CD4-positive, alpha-beta T cell (primary cell): ENCODE measurements around the gene FGF9. TPM values are rescaled to one million over a fixed set of nuclear protein-coding genes. Genes with fewer than 3 reads are reported as not detected.

Experiments
- ATAC-seq: fragments of 200-7000 bp; cut with Tn5 transposase; one replicate; pipeline ENCODE4 v1.10.0; 2022; ENCODE audit warnings: mild to moderate bottlenecking; ENCODE audit not compliant: poor library complexity
- CTCF ChIA-PET: fragments of 350-600 bp; sonication (Branson Sonifier 250); formaldehyde crosslinking; loops from one replicate; lab custom pipeline; 2021; ENCODE audit warnings: antibody characterized with exemption, inconsistent platforms; lab: Charles Lee
- POLR2A ChIA-PET: fragments of 350-600 bp; sonication (Branson Sonifier 250); formaldehyde crosslinking; loops from one replicate; lab custom pipeline; 2021; ENCODE audit warnings: antibody characterized with exemption, inconsistent platforms; lab: Charles Lee
- DNase-seq, 14 experiments: peaks; one replicate each; pipeline ENCODE4 v3.0.0-alpha.2; 2013 to 2020; ENCODE audit warnings: mixed read lengths in 2 of 14
- H3K27ac ChIP-seq, 2 donors: one replicate each; pipeline versions ENCODE4 v1.5.1 to v1.7.0; 2013; ENCODE audit warnings: low read length in 2 of 2, low read depth in 1 of 2, mild to moderate bottlenecking in 1 of 2
- H3K27me3 ChIP-seq, 2 experiments: 1 replicate in 1 of 2; 2 replicates in 1 of 2; pipeline versions ENCODE4 v1.6.1 to v1.7.0; 2013; ENCODE audit warnings: low read length in 2 of 2, control low read depth in 1 of 2, mild to moderate bottlenecking in 1 of 2, moderate library complexity in 1 of 2; ENCODE audit not compliant: insufficient read depth in 2 of 2, control insufficient read depth in 1 of 2
- H3K36me3 ChIP-seq: one replicate; pipeline ENCODE4 v1.6.1; 2013; ENCODE audit warnings: low read length, control low read depth; ENCODE audit not compliant: insufficient read depth
- H3K4me1 ChIP-seq: one replicate; pipeline ENCODE4 v1.6.1; 2013; ENCODE audit warnings: low read length, control low read depth; ENCODE audit not compliant: insufficient read depth
- H3K4me3 ChIP-seq: one replicate; pipeline ENCODE4 v1.5.1; 2013; ENCODE audit warnings: mild to moderate bottlenecking, low read length, moderate library complexity
- H3K9me3 ChIP-seq, 2 experiments: 1 replicate in 1 of 2; 2 replicates in 1 of 2; pipeline versions ENCODE4 v1.6.1 to v1.7.0; 2013; ENCODE audit warnings: low read length in 2 of 2, mild to moderate bottlenecking in 2 of 2, control low read depth in 1 of 2, moderate library complexity in 1 of 2; ENCODE audit not compliant: control insufficient read depth in 1 of 2, insufficient read depth in 1 of 2
- H3K27ac Mint-ChIP-seq: one replicate; pipeline ENCODE4 v1.8.0; 2020; ENCODE audit warnings: mixed read lengths
- H3K27me3 Mint-ChIP-seq: one replicate; pipeline ENCODE4 v1.8.0; 2021; ENCODE audit warnings: mixed read lengths
- H3K36me3 Mint-ChIP-seq: one replicate; pipeline ENCODE4 v1.8.0; 2021; ENCODE audit warnings: low read depth, mixed read lengths
- H3K4me1 Mint-ChIP-seq: one replicate; pipeline ENCODE4 v1.8.0; 2021; ENCODE audit warnings: low read depth, mixed read lengths
- H3K4me3 Mint-ChIP-seq: one replicate; pipeline ENCODE4 v1.8.0; 2020; ENCODE audit warnings: mild to moderate bottlenecking, mixed read lengths
- H3K9me3 Mint-ChIP-seq: one replicate; pipeline ENCODE4 v1.8.0; 2020; ENCODE audit warnings: mixed read lengths
- intact Hi-C, 2 experiments: fragments of 100-400 bp; cut with DNase I in 1 of 2; cut with micrococcal nuclease in 1 of 2; formaldehyde crosslinking; loops; one replicate each; pipeline versions ENCODE4 v1.15.1 to v1.9.0; 2023 to 2025; cut with DNase I, micrococcal nuclease
- total RNA-seq, 174 experiments: library from RNA in 2 of 174; stranded (reverse) in 2 of 174; gene quantifications; one replicate each; pipeline ENCODE4 v1.2.3 and lab custom pipeline; 2021 to 2026
- TF ChIP-seq, protein P1 (sequence below): fragments of 200-600 bp; IDR thresholded peaks from one replicate; pipeline ENCODE4 v1.8.0; 2022; ENCODE audit warnings: antibody characterized with exemption, mild to moderate bottlenecking

FGF9 gene
- total RNA-seq, 2 experiments from 2014 or later = 2.2 to 3.4 TPM

DNA sequence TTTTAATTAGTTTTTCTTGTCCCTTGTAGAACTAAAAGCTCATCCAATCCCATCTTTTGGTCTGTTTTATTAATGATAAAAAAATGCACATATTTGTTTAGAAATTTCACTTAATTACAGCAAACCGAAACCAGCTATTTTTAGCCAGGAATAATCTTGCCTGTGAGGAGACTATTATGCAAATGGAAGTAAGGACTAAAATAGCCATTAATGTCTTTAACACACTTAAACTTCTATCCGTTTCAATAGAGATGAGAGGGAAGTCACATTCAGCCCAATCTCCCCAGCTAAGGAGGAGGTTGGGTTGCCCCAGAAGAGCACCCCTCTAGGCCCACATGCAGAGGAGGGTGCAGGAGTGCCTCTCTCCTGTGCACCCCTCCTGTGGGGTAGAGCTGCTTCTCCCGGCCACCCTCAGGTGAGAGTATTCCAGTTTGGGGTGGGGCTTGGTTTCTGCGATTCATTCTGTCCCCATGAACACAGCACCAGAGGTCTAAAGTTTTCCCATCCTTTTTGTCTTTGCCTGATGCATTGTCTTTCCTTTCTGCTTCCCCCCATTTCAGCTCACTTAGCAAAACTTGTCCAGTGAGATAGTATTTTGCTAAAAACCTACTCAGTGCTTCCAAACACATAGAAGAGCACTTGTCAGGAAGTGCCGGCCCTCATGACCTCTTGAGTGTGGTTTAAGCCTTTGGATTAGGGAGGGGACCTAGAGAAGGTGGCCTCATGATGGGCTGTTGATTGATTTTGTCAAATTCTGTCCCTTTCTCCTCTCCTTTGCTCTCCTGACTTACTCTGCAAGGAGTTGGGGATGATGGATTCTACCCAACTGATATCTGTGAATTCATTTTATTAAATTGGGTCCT is 28.2 kb downstream of the FGF9 start:
- intact Hi-C loops = no loop called here
- H3K4me1 ChIP-seq = no peaks in the 10 kb centered on the region
- Mint-ChIP-seq H3K27ac (no peak overlapping the region), H3K9me3 (no peaks in the 10 kb centered on the region), H3K36me3 (no peaks in the 10 kb centered on the region), H3K4me3 (no peak overlapping the region), H3K4me1 (no peaks in the 10 kb centered on the region), H3K27me3 (peaks cover 8% of the 10 kb centered on the region)
- H3K9me3 ChIP-seq = no peaks in the 10 kb centered on the region
- CTCF ChIA-PET = no interaction called here
- no peak overlapping the region for H3K4me3 ChIP-seq
- DNase-seq (no peak), ATAC-seq (no peak)
- TF ChIP-seq, protein P1, sequence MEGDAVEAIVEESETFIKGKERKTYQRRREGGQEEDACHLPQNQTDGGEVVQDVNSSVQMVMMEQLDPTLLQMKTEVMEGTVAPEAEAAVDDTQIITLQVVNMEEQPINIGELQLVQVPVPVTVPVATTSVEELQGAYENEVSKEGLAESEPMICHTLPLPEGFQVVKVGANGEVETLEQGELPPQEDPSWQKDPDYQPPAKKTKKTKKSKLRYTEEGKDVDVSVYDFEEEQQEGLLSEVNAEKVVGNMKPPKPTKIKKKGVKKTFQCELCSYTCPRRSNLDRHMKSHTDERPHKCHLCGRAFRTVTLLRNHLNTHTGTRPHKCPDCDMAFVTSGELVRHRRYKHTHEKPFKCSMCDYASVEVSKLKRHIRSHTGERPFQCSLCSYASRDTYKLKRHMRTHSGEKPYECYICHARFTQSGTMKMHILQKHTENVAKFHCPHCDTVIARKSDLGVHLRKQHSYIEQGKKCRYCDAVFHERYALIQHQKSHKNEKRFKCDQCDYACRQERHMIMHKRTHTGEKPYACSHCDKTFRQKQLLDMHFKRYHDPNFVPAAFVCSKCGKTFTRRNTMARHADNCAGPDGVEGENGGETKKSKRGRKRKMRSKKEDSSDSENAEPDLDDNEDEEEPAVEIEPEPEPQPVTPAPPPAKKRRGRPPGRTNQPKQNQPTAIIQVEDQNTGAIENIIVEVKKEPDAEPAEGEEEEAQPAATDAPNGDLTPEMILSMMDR = no peak
- peaks cover 0 to 3% of the 10 kb centered on the region in 2 experiments for H3K27me3 ChIP-seq
- POLR2A ChIA-PET = no interaction called here
- no peak overlapping the region for H3K27ac ChIP-seq
- H3K36me3 ChIP-seq = no peaks in the 10 kb centered on the region

DNA sequence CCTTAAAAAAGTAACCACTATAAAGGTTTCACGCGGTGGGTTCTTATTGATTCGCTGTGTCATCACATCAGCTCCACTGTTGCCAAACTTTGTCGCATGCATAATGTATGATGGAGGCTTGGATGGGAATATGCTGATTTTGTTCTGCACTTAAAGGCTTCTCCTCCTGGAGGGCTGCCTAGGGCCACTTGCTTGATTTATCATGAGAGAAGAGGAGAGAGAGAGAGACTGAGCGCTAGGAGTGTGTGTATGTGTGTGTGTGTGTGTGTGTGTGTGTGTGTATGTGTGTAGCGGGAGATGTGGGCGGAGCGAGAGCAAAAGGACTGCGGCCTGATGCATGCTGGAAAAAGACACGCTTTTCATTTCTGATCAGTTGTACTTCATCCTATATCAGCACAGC is 30.6 kb downstream of the FGF9 start:
- H3K9me3 Mint-ChIP-seq = no peaks in the 10 kb centered on the region
- Histone ChIP-seq H3K4me3 (no peak overlapping the region), H3K4me1 (no peaks in the 10 kb centered on the region), H3K27ac (no peak overlapping the region), H3K9me3 (no peaks in the 10 kb centered on the region), H3K36me3 (no peaks in the 10 kb centered on the region), H3K27me3 (peaks cover 0 to 3% of the 10 kb centered on the region in 2 experiments)
- TF ChIP-seq, protein P1 = no peak
- no peak for DNase-seq
- ChIA-PET POLR2A (no interaction called here), CTCF (no interaction called here)
- H3K27ac Mint-ChIP-seq = no peak overlapping the region
- intact Hi-C loops = no loop called here
- H3K4me3 Mint-ChIP-seq = no peak overlapping the region
- H3K27me3 Mint-ChIP-seq = peaks cover 21% of the 10 kb centered on the region
- no peaks in the 10 kb centered on the region for H3K4me1 Mint-ChIP-seq
- H3K36me3 Mint-ChIP-seq = no peaks in the 10 kb centered on the region
- ATAC-seq = no peak

DNA sequence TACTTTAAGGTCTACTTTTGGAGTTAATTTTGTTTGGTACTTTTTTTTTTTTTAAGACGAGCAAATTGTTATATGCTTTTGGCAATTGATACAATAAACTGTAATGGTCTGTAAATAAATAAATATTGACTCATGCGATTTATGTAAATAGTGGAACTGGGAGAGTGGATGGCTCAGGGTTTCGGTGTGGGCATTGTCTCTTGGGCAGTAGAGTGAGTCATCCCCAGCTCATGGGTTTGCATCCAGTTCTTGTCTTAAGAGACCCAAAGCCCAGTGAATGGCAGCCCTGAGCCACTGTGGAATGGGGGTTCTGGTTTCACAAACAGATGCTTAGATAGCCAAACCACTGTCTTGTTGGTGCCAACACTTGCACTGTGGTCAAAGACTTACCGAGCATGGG is 33.0 kb downstream of the FGF9 start:
- no peaks in the 10 kb centered on the region for H3K9me3 ChIP-seq
- no peaks in the 10 kb centered on the region for H3K4me1 ChIP-seq
- Mint-ChIP-seq H3K27ac (no peak overlapping the region), H3K4me3 (no peak overlapping the region), H3K9me3 (no peaks in the 10 kb centered on the region), H3K27me3 (peaks cover 33% of the 10 kb centered on the region), H3K36me3 (no peaks in the 10 kb centered on the region), H3K4me1 (no peaks in the 10 kb centered on the region)
- ATAC-seq (no peak), DNase-seq (no peak)
- ChIA-PET POLR2A (no interaction called here), CTCF (no interaction called here)
- H3K27me3 ChIP-seq = peaks cover 3 to 7% of the 10 kb centered on the region in 2 experiments
- intact Hi-C loops = no loop called here
- H3K27ac ChIP-seq = no peak overlapping the region
- H3K36me3 ChIP-seq = no peaks in the 10 kb centered on the region
- H3K4me3 ChIP-seq = no peak overlapping the region
- TF ChIP-seq, protein P1 = no peak
